ENCODE results near the gene LEPROT. TPM values are rescaled to one million over a fixed set of nuclear protein-coding genes. Genes with fewer than 3 reads are reported as not detected.

The LEPROT gene
- total RNA-seq, 6 experiments from 2014 or later = 26.6 to 50.2 (median 37.5) TPM

Small RNA genes within 50 kb of the gene (small RNA-seq; reads per million reads assigned to genes)
- gene RNU2-15P = 0 reads per million in 2 experiments

Other genes starting within 250 kb of the LEPROT start
- 1 to 10 TPM in 3 of 6 experiments, under 1 TPM in 3; 0.46 to 2.9 (median 1.2) TPM for gene DNAJC6, start 111.1 kb upstream of the LEPROT start, total RNA-seq
- 100 to 1,000 TPM in 2 of 6 experiments, 10 to 100 TPM in 4; 26.8 to 264 (median 57.1) TPM for gene LEPR, start within 50 bp of the LEPROT start, total RNA-seq

Data from right lobe of liver (tissue), 5 donors.